RWPE1 (cell line): Measurements from ENCODE around the gene COG2.
A peak's percentile ranks its signal among the peaks of the same experiment; 100 is the strongest.

Source experiments
- CTCF ChIA-PET: fragments of 350-600 bp; sonication (Branson Sonifier 250); formaldehyde crosslinking; extraction: SDS; loops from one replicate; lab custom pipeline; 2021; lab: Yijun Ruan, JAX
- POLR2A ChIA-PET: fragments of 400-600 bp; formaldehyde crosslinking; extraction: SDS; loops from one replicate; lab custom pipeline; 2020; ENCODE audit warnings: antibody characterized with exemption; ENCODE audit not compliant: low non-redundant PET; lab: Yijun Ruan, JAX
- DNase-seq: peaks from one replicate; pipeline ENCODE4 v3.0.0; 2012; ENCODE audit warnings: low spot score
- H3K27ac ChIP-seq: fragments of 450-650 bp; 2 replicates; pipeline ENCODE4 v1.5.1; 2017
- CTCF ChIP-seq: fragments of 450-650 bp; conservative IDR thresholded peaks from 2 replicates; pipeline ENCODE4 v1.5.1; 2017; ENCODE audit warnings: low read depth, mild to moderate bottlenecking

The COG2 gene

GRCh38 chr1:230642263-230642959 is at the start of gene COG2:
Gene COG2 (plus strand): TSS chr1:230642481. CDS start chr1:230642607, 126 bp downstream.
- H3K27ac ChIP-seq, result peak within 1 kb of the TSS; percentile 79
- ChIA-PET CTCF (interaction anchor here (0.5 to 1.6 kb wide), 8 partner anchors 9 to 1287 kb away, joined by 3 to 8 read pairs (median 4); partner anchors contain the start of genes ARV1 and TTC13), POLR2A (no interaction called here)
- TF ChIP-seq CTCF, result peak; percentile 98
- DNase-seq, result peak; percentile 95

DNA sequence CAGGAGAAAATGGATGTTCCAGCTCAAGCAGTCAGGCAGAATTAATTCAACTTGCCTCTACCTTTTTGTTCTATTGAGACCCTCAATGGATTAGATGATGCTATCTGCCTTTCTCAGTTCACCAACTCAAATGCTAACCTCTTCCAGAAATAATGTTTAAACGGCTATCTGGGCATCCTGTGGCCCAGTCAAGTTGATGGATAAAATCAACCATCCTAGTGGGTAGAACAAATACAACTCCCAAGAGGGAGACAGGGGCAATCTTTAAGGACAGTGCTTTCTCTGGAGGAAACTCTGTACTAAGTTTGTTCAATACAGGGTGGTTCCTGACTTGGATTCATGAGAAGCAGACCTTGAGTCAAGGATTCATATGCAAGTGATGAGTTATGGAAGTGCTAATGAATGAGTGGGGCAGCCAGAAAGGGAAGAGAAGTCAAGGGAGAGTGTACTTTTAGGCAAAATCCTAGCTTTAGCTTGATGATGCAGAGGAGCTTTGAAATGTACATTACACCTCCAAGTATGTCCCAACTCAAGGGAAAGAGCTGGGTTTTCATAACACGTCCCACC is 49.4 kb upstream of the COG2 start:
- no peak for TF ChIP-seq CTCF
- POLR2A ChIA-PET, result no interaction called here
- DNase-seq, result no peak
- CTCF ChIA-PET, result no interaction called here
- H3K27ac ChIP-seq, result no peak overlapping the region

DNA sequence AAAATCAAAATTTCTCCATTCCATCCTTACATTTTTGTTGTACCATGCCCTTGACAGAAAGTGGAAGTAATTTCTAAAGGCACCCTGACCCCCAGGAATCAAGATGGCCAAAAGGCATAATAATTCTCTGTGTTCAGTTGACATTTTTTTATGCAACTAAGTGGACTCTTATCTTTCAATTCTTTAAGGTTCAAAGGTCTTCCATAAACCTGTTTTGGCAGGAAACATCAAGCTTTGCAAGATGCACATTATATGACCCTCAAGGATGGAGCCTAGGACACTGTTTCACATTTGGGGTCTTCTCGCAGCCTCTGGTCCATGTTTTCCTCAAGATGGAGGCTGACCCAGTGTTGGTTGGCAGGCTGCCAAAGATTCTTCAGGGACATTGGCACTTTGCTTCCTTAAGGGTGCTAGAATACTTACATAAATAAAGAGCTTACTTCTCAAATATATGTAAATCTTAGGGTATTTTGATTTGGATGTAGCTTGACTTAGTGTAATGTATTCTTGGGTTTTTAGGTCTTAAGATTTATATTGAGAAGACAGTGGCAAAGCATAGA is 48.0 kb upstream of the COG2 start:
- no peak for DNase-seq
- no peak for TF ChIP-seq CTCF
- POLR2A ChIA-PET, result no interaction called here
- no peak overlapping the region for H3K27ac ChIP-seq
- CTCF ChIA-PET, result no interaction called here

DNA sequence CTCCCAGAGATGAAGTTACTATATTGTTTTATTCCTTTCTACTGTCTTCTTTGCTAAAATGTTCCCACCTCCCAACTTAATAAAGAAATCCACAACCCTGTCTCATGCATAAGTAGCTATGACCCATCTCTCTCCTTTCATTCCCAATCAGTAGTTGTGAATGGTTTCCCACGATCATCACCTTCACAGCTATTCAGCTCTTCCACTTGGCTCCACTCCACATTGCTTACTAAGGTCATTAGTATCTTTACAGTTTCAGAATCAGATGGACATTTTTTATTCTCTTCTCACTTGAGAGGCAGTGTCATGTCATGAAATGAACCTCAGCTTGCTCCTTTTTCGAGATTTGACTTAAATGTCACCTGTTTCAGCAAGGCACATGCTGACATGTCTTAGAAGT is 47.1 kb upstream of the COG2 start:
- no peak overlapping the region for H3K27ac ChIP-seq
- ChIA-PET POLR2A (no interaction called here), CTCF (no interaction called here)
- no peak for TF ChIP-seq CTCF
- DNase-seq, result no peak

GRCh38 chr1:230596306-230596705 is 46.0 kb upstream of the COG2 start:
- POLR2A ChIA-PET, result no interaction called here
- CTCF ChIA-PET, result no interaction called here
- TF ChIP-seq CTCF, result no peak
- DNase-seq, result no peak
- no peak overlapping the region for H3K27ac ChIP-seq

GRCh38 chr1:230598745-230599144 is 43.5 kb upstream of the COG2 start:
- TF ChIP-seq CTCF, result no peak
- CTCF ChIA-PET, result no interaction called here
- no peak overlapping the region for H3K27ac ChIP-seq
- POLR2A ChIA-PET, result no interaction called here
- DNase-seq, result no peak
